SIG-M5 (cell line): ENCODE measurements around the gene HINT3.
"Not testable (repeated sequence)": the region's sequence is repeated elsewhere in the genome, so short reads cannot be mapped to it uniquely, and the experiment has no call there.

Experiments
- DNase-seq: peaks from one replicate; lab custom pipeline; 2025; lab: John Stamatoyannopoulos, UW

HINT3 gene

GRCh38 chr6:125940247-125941041, 16.1 kb upstream of the HINT3 start:
- no peak for DNase-seq

DNA sequence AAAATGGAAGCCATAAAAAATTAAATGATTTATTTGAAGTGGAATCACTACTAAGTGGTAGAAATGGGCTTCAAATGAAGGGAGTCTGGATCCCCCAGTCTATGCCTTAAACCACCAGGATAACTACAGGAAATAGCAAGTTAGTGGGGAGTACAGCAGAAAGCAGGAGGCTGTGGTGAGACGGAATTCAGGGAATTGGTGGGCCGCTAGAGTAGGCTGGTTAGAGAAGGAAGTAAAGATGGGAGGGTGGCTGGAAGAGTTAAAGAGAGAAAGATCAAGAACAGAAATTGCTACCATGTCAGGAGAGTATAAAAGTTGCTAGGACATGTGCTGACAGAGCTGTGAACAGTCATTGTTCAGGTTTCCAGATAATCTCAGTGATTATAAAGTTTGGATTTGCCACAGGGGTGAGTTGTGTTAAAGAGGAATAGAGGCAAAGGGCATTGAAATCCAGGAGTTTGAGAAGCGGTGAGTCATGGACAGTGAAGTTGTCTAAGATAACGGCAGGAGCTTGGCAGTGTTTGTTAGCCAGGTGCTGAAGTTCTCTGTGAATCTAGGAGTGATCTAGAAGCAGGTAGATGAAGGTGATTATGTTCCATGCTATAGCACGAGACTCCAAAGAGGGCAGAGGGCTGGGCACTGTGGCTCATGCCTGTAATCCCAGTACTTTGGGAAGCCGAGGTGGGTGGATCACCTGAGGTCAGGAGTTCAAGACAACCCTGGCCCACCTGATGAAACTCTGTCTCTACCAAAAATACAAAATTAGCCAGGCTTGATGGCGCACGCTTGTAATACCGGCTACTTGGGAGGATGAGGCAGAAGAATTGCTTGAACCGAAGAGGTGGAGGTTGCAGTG, 13.7 kb upstream of the HINT3 start:
- DNase-seq: no peak

- DNase-seq: no peak
Observed at GRCh38 chr6:125943528-125944433, 12.8 kb upstream of the HINT3 start.

DNA sequence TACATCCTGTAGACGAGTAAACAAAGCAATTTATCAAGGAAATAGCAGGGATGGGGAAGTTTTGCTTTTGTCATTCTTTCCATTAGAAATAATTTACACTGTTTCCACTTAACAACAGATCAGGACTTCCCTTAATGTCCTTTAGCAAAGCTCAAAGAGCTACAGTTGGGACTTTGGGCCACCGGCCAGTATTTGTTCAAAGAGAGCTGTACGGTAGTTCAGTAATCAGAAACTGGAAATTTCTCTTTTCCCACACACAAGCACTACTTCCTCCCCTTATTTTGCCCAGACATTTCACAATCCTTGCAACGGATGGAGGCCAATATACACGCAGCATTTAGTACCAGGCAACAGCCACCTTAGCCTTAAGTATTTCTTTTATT, 12.1 kb upstream of the HINT3 start:
- no peak for DNase-seq

DNA sequence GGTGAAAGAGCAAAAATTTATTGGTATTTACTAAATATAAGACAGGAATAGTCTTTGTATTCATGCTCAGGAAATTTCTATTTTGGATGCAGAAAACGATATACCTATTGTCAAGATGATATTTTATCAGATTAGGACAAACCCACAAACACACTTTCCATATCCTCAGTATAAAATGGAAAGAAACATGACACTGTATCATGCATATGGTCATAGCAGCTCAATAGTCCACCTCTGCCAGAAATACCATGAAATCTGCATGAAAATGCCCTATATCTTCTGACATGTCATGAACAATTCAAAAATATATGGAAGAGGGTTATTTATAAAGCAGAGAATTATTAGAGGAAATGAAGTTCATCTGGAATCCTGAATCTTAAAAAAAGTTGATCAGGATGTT, 11.7 kb upstream of the HINT3 start:
- no peak for DNase-seq

DNA sequence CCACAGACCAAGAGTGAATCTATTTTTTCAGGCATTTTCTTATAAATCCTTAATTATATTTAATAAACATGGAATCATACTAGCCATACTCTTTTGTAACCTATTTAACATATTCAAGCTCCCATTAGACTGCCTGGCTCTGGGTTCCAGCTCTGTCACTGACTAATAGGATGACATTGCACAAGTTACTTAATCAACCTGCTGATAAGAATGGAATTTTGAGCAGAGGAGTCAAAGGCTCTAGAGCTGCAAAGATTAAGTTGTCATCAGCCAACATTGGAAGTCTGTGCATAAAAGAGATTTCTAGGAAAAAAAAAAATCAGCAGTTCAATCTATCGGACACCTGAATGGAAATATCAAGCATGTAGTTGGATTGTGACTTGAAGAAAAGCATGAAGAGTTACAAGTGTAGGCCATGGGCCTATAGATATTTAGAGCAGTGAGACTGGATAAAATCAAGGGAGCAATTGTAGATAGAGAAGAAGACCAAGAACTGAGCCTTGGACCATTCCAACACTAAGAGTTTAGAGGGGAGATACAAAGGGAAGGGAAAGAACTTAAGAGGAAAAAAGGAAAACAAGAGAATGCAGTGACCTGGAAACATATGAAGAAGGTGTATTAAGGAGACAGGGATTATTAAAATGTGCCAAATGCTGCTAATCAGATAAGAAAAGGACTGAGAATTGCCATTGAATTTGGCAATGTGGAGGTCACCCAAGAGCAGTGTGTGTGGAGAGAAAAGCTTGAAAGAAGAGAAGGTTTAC, 11.0 kb upstream of the HINT3 start:
- no peak for DNase-seq

DNA sequence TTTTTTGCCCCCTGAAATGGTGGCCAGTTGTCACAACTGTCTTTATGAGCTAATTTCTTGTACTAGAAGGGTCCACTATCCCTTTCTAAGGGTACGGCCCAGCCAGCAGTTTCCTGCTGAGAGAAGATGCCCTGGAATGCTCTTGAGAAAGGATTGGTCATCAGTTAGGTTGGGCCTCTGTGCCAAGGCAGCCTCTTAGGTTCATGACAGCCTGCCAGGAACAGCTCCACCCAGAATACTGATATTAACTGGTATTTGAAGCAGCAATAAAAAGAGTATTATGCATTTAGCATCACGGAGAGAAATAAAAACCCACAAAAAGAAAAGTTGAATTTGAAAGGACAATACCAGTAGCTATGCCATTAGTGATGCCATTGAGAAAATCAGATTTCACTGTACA, 9.0 kb upstream of the HINT3 start:
- DNase-seq: no peak

GRCh38 chr6:125948455-125948854, 8.1 kb upstream of the HINT3 start:
- no peak for DNase-seq

GRCh38 chr6:125949069-125949468, 7.5 kb upstream of the HINT3 start:
- DNase-seq: no peak

DNA sequence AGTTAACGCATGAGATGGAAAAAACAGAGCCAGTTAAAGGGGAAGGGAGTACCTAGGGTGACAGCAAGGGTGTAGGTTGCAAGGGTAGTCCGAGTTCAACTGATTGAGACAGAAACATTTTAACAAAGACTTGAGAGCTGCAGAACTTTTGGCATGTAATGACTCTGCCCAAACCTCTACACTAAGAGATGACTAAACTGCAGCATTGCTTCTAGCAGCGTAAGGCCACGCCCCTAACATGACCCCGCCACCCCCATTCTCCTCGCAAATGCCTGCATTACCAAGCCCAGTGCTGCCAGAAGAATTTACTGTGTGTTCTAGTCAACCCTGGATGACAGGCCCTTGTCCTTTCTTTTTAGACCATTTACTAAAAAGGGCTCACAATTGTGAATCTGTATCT, 6.3 kb upstream of the HINT3 start:
- DNase-seq: no peak

GRCh38 chr6:125950716-125951115, 5.9 kb upstream of the HINT3 start:
- not testable (repeated sequence) for DNase-seq

GRCh38 chr6:125951323-125951722, 5.2 kb upstream of the HINT3 start:
- DNase-seq: no peak

- no peak for DNase-seq
Observed at GRCh38 chr6:125952764-125953501, 3.6 kb upstream of the HINT3 start.

- no peak for DNase-seq
Observed at GRCh38 chr6:125953502-125953875, 3.1 kb upstream of the HINT3 start.

DNA sequence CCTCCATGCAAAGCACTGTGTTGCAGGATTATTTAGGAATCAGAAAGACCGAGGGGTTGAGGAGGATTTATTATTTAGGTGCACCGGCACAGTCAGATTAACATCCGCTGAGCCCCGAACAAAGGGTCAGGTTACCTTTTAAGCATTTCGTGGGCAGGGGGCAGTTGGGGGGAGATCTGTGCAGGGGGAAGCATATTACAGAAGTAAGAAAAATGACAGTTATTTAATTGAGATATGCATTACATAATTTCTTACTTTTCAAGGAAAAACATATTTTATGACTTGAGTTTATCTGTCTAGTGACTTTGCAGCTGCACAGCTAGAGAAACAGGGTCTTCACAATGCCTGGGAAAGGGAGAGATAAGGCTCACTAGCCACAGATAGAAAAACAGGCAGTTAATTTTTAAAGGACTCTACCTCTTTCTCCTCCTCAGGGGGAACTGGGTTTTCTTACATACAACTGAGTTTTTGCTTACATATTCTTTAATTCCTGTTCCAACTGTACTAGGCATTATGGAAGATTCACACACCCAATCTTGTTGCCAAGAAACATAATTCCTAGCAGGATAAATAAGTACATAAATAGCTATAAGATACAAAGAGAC, 1.7 kb upstream of the HINT3 start:
- no peak for DNase-seq

DNA sequence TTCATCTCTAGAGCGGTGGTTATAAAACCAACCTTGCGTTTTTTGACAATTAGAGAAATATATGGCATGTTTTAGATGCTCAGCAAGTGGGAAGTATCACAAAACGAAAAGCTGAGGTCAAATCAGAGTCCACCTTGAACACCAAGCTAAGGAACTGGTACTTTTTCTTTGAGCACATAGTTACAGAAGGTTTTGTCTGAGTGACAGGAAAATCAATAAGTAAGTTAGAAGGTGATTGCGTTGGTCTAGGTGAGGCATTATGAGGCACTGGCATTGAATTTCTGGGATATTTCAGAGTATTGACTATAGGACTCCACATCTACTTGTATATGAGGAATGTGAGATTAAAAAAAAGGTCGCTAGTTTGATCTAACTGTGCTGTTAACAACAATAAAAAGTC, 597 bp upstream of the HINT3 start:
- no peak for DNase-seq

DNA sequence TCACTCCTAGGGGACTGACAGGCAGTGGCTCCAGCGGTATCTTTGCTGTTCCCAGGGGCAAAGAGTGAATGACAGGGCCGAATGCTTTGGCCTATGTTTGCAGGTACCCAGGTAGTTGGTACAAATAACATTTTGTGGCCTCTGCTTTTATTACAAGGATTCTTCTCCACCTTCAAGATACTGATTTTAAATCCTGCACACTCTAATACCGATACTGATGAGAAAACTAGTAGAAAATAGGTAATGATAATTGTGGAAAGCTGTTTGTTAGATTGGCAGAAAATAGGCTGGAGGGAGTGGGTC, 772 bp downstream of the HINT3 start:
- no peak for DNase-seq

DNA sequence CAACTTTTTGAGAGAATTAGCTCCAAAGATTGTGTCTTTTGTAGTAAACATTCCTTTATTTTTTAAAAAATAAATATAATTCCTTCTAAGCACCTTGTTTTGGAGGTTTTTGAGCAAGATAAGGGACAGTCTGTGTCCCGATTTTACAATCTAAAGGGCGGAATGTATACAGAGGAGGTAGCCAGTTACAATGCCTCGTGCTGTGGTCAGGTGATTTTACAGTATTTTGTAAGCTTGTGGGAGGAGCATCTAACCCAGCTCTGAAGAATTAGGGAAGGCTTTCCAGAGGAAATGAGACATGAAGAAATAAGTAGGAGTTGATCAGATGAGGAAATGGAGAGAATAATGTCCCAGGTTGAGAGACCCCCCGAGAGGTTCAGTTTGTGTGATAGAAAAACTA, 1.3 kb downstream of the HINT3 start:
- no peak for DNase-seq

DNA sequence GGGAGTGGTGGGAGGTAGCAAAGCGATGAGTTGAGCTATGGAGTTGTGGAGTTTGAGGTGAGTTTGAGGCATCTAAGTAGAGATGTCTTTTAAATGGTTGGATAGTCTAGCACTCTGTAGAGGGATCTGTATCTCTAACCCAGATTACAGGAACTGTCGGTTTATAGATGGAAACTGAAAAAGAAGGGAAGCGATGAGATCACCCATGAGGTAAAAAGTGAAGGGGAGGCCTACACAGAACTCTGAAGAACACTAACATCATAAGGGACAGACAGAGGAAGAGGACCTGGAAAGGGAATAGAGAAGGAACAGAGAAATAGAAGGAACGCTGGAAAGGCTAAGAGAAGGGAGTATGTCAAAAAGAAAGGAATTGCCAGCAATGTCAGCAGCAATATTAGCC, 2.5 kb downstream of the HINT3 start:
- no peak for DNase-seq

DNA sequence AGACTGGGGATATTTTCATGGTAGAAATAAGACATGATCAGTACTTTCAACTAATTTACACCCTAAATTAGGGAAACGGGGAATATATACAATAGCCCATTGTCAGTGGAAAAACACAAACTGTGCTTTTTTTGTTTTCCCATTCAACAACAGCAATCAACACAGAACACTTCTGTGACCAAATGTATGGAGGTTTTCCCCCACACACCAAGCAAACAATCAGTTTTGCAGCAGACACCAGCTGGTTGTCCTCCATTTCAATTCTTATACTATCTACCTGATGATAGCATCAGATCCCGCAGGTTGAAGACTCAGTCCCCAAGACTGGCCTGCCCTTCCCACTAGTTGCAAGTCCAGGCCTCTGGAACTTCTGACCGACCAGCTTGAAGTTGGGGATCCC, 4.5 kb downstream of the HINT3 start:
- DNase-seq: no peak
